OCI-M2 (cell line): ENCODE measurements around the gene C4BPA.

ENCODE experiments used
- DNase-seq: peaks from one replicate; lab custom pipeline; 2025; ENCODE audit not compliant: unreplicated experiment; lab: John Stamatoyannopoulos, UW

C4BPA gene

GRCh38 chr1:207077012-207077411, 27.0 kb upstream of the C4BPA start:
- DNase-seq, result no peak

GRCh38 chr1:207077470-207078377, 26.3 kb upstream of the C4BPA start:
- DNase-seq, result no peak

- no peak for DNase-seq
Observed at GRCh38 chr1:207078578-207079132, 25.4 kb upstream of the C4BPA start.

GRCh38 chr1:207079706-207080241, 24.3 kb upstream of the C4BPA start:
- DNase-seq, result no peak

GRCh38 chr1:207081088-207081487, 22.9 kb upstream of the C4BPA start:
- no peak for DNase-seq

GRCh38 chr1:207081806-207082205, 22.2 kb upstream of the C4BPA start:
- no peak for DNase-seq

- DNase-seq, result no peak
Observed at GRCh38 chr1:207084232-207084631, 19.8 kb upstream of the C4BPA start.

GRCh38 chr1:207084701-207085180, 19.3 kb upstream of the C4BPA start:
- no peak for DNase-seq

GRCh38 chr1:207085887-207086286, 18.1 kb upstream of the C4BPA start:
- no peak for DNase-seq

- DNase-seq, result no peak
Observed at GRCh38 chr1:207088161-207088560, 15.9 kb upstream of the C4BPA start.

GRCh38 chr1:207088701-207089626, 15.1 kb upstream of the C4BPA start, which contains the start of gene C4BPB:
Gene C4BPB (plus strand): TSS chr1:207088860. CDS start chr1:207089532, 672 bp downstream.
- no peak for DNase-seq

- DNase-seq, result no peak
Observed at GRCh38 chr1:207089627-207090355, 14.2 kb upstream of the C4BPA start.

GRCh38 chr1:207091200-207091908, 12.7 kb upstream of the C4BPA start:
- DNase-seq, result no peak

GRCh38 chr1:207093944-207094343, 10.1 kb upstream of the C4BPA start:
- no peak for DNase-seq

- DNase-seq, result no peak
Observed at GRCh38 chr1:207097871-207098324, 6.1 kb upstream of the C4BPA start.

- no peak for DNase-seq
Observed at GRCh38 chr1:207101720-207102119, 2.3 kb upstream of the C4BPA start.

- DNase-seq, result no peak
Observed at GRCh38 chr1:207102146-207102545, 1.9 kb upstream of the C4BPA start.

GRCh38 chr1:207102659-207103058, 1.4 kb upstream of the C4BPA start:
- no peak for DNase-seq

- no peak for DNase-seq
Observed at GRCh38 chr1:207109004-207109403, 5.0 kb downstream of the C4BPA start.
